ENCODE measurements around the gene XXYLT1.

The XXYLT1 gene

GRCh38 chr3:195153653-195154052 lies 117.3 kb downstream of the XXYLT1 start:
- Histone ChIP-seq H3K4me2 (ENCODE audit: low read length, poor library complexity, severe bottlenecking) (no peak overlapping the region), H3K4ac (ENCODE audit: low read depth in 1 of 2, low read length in 2 of 2) (peak overlapping the region; percentile 21 to 42), H3K27me3 (ENCODE audit: control insufficient read depth in 1 of 2, insufficient read depth in 1 of 2, low read length in 2 of 2) (no peaks in the 10 kb centered on the region), H2BK12ac (ENCODE audit: low read length in 2 of 2) (peak overlapping the region; percentile 4 to 89), H3K9ac (ENCODE audit: low read length) (peak overlapping the region; percentile 20), H4K8ac (ENCODE audit: low read length) (peak overlapping the region; percentile 47), H3K23ac (ENCODE audit: low read length in 2 of 2) (no peak overlapping the region), H2AFZ (ENCODE audit: low read depth, low read length) (no peak overlapping the region), H3K27ac (ENCODE audit: low read length, poor library complexity, severe bottlenecking) (no peak overlapping the region), H3K18ac (ENCODE audit: low read depth in 1 of 2, low read length in 2 of 2) (peak overlapping the region; percentile 7 to 67), H3K79me1 (replicated peaks; ENCODE audit: low read length, poor library complexity, severe bottlenecking) (peaks cover 7% of the 10 kb centered on the region), H3K4me1 (ENCODE audit: control insufficient read depth, insufficient read depth, low read depth, low read length) (peaks cover 28% of the 10 kb centered on the region), H3K4me3 (ENCODE audit: insufficient read depth in 1 of 2, low read depth in 1 of 2, low read length in 2 of 2) (no peak overlapping the region), H3K14ac (ENCODE audit: low read length in 2 of 2) (no peak overlapping the region), H2AK5ac (ENCODE audit: low read length, severe bottlenecking) (no peak overlapping the region), H3K9me3 (ENCODE audit: control insufficient read depth, low read length) (no peaks in the 10 kb centered on the region), H2BK5ac (ENCODE audit: low read depth, low read length, poor library complexity, severe bottlenecking) (no peak overlapping the region), H3K36me3 (ENCODE audit: control insufficient read depth in 1 of 2, insufficient read depth in 2 of 2, low read depth in 1 of 2, low read length in 2 of 2) (peaks cover 0 to 5% of the 10 kb centered on the region in 2 experiments), H2BK120ac (ENCODE audit: low read depth, low read length) (peak overlapping the region; percentile 21), H4K91ac (ENCODE audit: low read length) (peak overlapping the region; percentile 66), H2BK15ac (ENCODE audit: low read depth, poor library complexity, severe bottlenecking) (peak overlapping the region; percentile 98)
- 93% methylated on average over 8 of the region's 8 CpGs for WGBS
- DNase-seq, result no peak

- peak overlapping the region; percentile 61 for H2AK5ac ChIP-seq (ENCODE audit: low read length, severe bottlenecking)
- H3K27ac ChIP-seq (ENCODE audit: low read length, poor library complexity, severe bottlenecking), result no peak overlapping the region
- no peak overlapping the region for H3K9ac ChIP-seq (ENCODE audit: low read length)
- WGBS, result 22% methylated on average over 7 of the region's 7 CpGs
- H2BK5ac ChIP-seq (ENCODE audit: low read depth, low read length, poor library complexity, severe bottlenecking), result no peak overlapping the region
- H3K14ac ChIP-seq (ENCODE audit: low read length in 2 of 2), result peak overlapping the region in 1 of 2 experiments; percentile 37
- peak overlapping the region; percentile 80 to 99 for H2BK12ac ChIP-seq (ENCODE audit: low read length in 2 of 2)
- H2BK120ac ChIP-seq (ENCODE audit: low read depth, low read length), result peak overlapping the region; percentile 69
- H3K79me1 ChIP-seq (replicated peaks; ENCODE audit: low read length, poor library complexity, severe bottlenecking), result peaks cover 7% of the 10 kb centered on the region
- H3K4me1 ChIP-seq (ENCODE audit: control insufficient read depth, insufficient read depth, low read depth, low read length), result peaks cover 28% of the 10 kb centered on the region
- peak overlapping the region; percentile 73 to 86 for H3K4ac ChIP-seq (ENCODE audit: low read depth in 1 of 2, low read length in 2 of 2)
- H3K4me2 ChIP-seq (ENCODE audit: low read length, poor library complexity, severe bottlenecking), result no peak overlapping the region
- peak overlapping the region; percentile 57 for H2AFZ ChIP-seq (ENCODE audit: low read depth, low read length)
- no peak overlapping the region for H3K23ac ChIP-seq (ENCODE audit: low read length in 2 of 2)
- peak; percentile 56 for DNase-seq
- H3K18ac ChIP-seq (ENCODE audit: low read depth in 1 of 2, low read length in 2 of 2), result peak overlapping the region; percentile 58 to 86
- H3K36me3 ChIP-seq (ENCODE audit: control insufficient read depth in 1 of 2, insufficient read depth in 2 of 2, low read depth in 1 of 2, low read length in 2 of 2), result peaks cover 0 to 5% of the 10 kb centered on the region in 2 experiments
- no peaks in the 10 kb centered on the region for H3K9me3 ChIP-seq (ENCODE audit: control insufficient read depth, low read length)
- H3K4me3 ChIP-seq (ENCODE audit: insufficient read depth in 1 of 2, low read depth in 1 of 2, low read length in 2 of 2), result peak overlapping the region in 1 of 2 experiments; percentile 3
- H2BK15ac ChIP-seq (ENCODE audit: low read depth, poor library complexity, severe bottlenecking), result peak overlapping the region; percentile 100
- no peaks in the 10 kb centered on the region for H3K27me3 ChIP-seq (ENCODE audit: control insufficient read depth in 1 of 2, insufficient read depth in 1 of 2, low read length in 2 of 2)
- H4K8ac ChIP-seq (ENCODE audit: low read length), result peak overlapping the region; percentile 83
- peak overlapping the region; percentile 88 for H4K91ac ChIP-seq (ENCODE audit: low read length)
Observed at GRCh38 chr3:195153130-195153529, 117.8 kb downstream of the XXYLT1 start.

GRCh38 chr3:195151866-195152541 lies 119.0 kb downstream of the XXYLT1 start:
- Histone ChIP-seq H2BK15ac (ENCODE audit: low read depth, poor library complexity, severe bottlenecking) (no peak overlapping the region), H2AFZ (ENCODE audit: low read depth, low read length) (no peak overlapping the region), H3K4ac (ENCODE audit: low read depth in 1 of 2, low read length in 2 of 2) (peak overlapping the region; percentile 65 to 92), H3K27ac (ENCODE audit: low read length, poor library complexity, severe bottlenecking) (no peak overlapping the region), H2AK5ac (ENCODE audit: low read length, severe bottlenecking) (no peak overlapping the region), H3K14ac (ENCODE audit: low read length in 2 of 2) (peak overlapping the region in 1 of 2 experiments; percentile 76), H3K9me3 (ENCODE audit: control insufficient read depth, low read length) (no peaks in the 10 kb centered on the region), H3K23ac (ENCODE audit: low read length in 2 of 2) (no peak overlapping the region), H2BK5ac (ENCODE audit: low read depth, low read length, poor library complexity, severe bottlenecking) (no peak overlapping the region), H3K36me3 (ENCODE audit: control insufficient read depth in 1 of 2, insufficient read depth in 2 of 2, low read depth in 1 of 2, low read length in 2 of 2) (peaks cover 0 to 5% of the 10 kb centered on the region in 2 experiments), H2BK12ac (ENCODE audit: low read length in 2 of 2) (peak overlapping the region; percentile 53 to 85), H3K4me2 (ENCODE audit: low read length, poor library complexity, severe bottlenecking) (no peak overlapping the region), H3K27me3 (ENCODE audit: control insufficient read depth in 1 of 2, insufficient read depth in 1 of 2, low read length in 2 of 2) (no peaks in the 10 kb centered on the region), H4K91ac (ENCODE audit: low read length) (peak overlapping the region; percentile 85), H3K4me1 (ENCODE audit: control insufficient read depth, insufficient read depth, low read depth, low read length) (peaks cover 28% of the 10 kb centered on the region), H3K9ac (ENCODE audit: low read length) (peak overlapping the region; percentile 50), H3K18ac (ENCODE audit: low read depth in 1 of 2, low read length in 2 of 2) (peak overlapping the region; percentile 75 to 77), H3K79me1 (replicated peaks; ENCODE audit: low read length, poor library complexity, severe bottlenecking) (peaks cover 4% of the 10 kb centered on the region), H4K8ac (ENCODE audit: low read length) (peak overlapping the region; percentile 61), H2BK120ac (ENCODE audit: low read depth, low read length) (peak overlapping the region; percentile 71), H3K4me3 (ENCODE audit: insufficient read depth in 1 of 2, low read depth in 1 of 2, low read length in 2 of 2) (no peak overlapping the region)
- DNase-seq, result peak; percentile 94
- 31% methylated on average over 7 of the region's 11 CpGs for WGBS

- no peak for DNase-seq
- 83% methylated on average over 2 of the region's 3 CpGs for WGBS
Observed at GRCh38 chr3:195151402-195151801, 119.6 kb downstream of the XXYLT1 start.

More at GRCh38 chr3:195151402-195151801, 119.6 kb downstream of the XXYLT1 start:
- no peak overlapping the region for H2BK120ac ChIP-seq (ENCODE audit: low read depth, low read length)
- H3K9me3 ChIP-seq (ENCODE audit: control insufficient read depth, low read length), result no peaks in the 10 kb centered on the region
- H3K36me3 ChIP-seq (ENCODE audit: control insufficient read depth in 1 of 2, insufficient read depth in 2 of 2, low read depth in 1 of 2, low read length in 2 of 2), result peaks cover 0 to 5% of the 10 kb centered on the region in 2 experiments
- no peak overlapping the region for H4K91ac ChIP-seq (ENCODE audit: low read length)
- H3K23ac ChIP-seq (ENCODE audit: low read length in 2 of 2), result no peak overlapping the region
- no peaks in the 10 kb centered on the region for H3K27me3 ChIP-seq (ENCODE audit: control insufficient read depth in 1 of 2, insufficient read depth in 1 of 2, low read length in 2 of 2)
- H3K27ac ChIP-seq (ENCODE audit: low read length, poor library complexity, severe bottlenecking), result no peak overlapping the region
- no peak overlapping the region for H2AK5ac ChIP-seq (ENCODE audit: low read length, severe bottlenecking)
- H3K4me1 ChIP-seq (ENCODE audit: control insufficient read depth, insufficient read depth, low read depth, low read length), result peaks cover 28% of the 10 kb centered on the region
- no peak overlapping the region for H3K4ac ChIP-seq (ENCODE audit: low read depth in 1 of 2, low read length in 2 of 2)
- no peak overlapping the region for H3K18ac ChIP-seq (ENCODE audit: low read depth in 1 of 2, low read length in 2 of 2)
- H2BK5ac ChIP-seq (ENCODE audit: low read depth, low read length, poor library complexity, severe bottlenecking), result no peak overlapping the region
- peak overlapping the region; percentile 50 for H3K9ac ChIP-seq (ENCODE audit: low read length)
- no peak overlapping the region for H3K4me2 ChIP-seq (ENCODE audit: low read length, poor library complexity, severe bottlenecking)
- H3K79me1 ChIP-seq (replicated peaks; ENCODE audit: low read length, poor library complexity, severe bottlenecking), result peaks cover 4% of the 10 kb centered on the region
- no peak overlapping the region for H2AFZ ChIP-seq (ENCODE audit: low read depth, low read length)
- no peak overlapping the region for H2BK15ac ChIP-seq (ENCODE audit: low read depth, poor library complexity, severe bottlenecking)
- H4K8ac ChIP-seq (ENCODE audit: low read length), result no peak overlapping the region
- H3K4me3 ChIP-seq (ENCODE audit: insufficient read depth in 1 of 2, low read depth in 1 of 2, low read length in 2 of 2), result no peak overlapping the region
- peak overlapping the region in 1 of 2 experiments; percentile 50 for H2BK12ac ChIP-seq (ENCODE audit: low read length in 2 of 2)
- H3K14ac ChIP-seq (ENCODE audit: low read length in 2 of 2), result no peak overlapping the region
